Stimulated activated CD8-positive, alpha-beta memory T cell treated with anti-CD3 and anti-CD28 coated beads, Interleukin-7, amount 100 ng/mL, for 1 hour (primary cell): ENCODE measurements around the gene KCNH2.

ENCODE experiments used
- DNase-seq, 2 donors: peaks; one replicate each; pipeline ENCODE4 v3.0.0-alpha.2; 2020; ENCODE audit warnings: low read depth in 2 of 2

The KCNH2 gene

DNA sequence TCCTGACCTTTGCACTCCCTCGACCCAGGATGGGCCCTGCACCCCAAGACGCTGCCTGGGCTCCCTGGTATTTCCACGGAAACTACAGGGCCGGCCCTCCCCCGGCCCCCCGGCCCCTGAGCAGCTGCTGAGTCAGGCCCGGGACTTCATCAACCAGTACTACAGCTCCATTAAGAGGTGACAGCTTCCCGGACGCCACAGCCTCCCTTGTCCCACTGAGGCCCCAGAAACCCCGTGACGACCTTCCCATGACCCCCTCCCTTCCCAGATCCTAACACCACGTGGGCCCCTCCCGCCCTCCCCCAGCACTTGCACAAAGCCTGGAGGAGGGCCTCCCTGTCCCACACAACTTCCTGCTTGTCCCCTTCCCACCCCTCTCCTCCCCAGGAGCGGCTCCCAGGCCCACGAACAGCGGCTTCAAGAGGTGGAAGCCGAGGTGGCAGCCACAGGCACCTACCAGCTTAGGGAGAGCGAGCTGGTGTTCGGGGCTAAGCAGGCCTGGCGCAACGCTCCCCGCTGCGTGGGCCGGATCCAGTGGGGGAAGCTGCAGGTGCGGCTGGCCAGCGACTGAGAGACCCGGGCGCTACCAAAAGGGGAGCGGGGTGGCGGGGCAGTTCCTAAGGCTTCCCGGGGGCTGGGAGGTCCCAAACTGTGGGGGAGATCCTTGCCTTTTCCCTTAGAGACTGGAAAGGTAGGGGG, 18.4 kb upstream of the KCNH2 start:
- no peak for DNase-seq

DNA sequence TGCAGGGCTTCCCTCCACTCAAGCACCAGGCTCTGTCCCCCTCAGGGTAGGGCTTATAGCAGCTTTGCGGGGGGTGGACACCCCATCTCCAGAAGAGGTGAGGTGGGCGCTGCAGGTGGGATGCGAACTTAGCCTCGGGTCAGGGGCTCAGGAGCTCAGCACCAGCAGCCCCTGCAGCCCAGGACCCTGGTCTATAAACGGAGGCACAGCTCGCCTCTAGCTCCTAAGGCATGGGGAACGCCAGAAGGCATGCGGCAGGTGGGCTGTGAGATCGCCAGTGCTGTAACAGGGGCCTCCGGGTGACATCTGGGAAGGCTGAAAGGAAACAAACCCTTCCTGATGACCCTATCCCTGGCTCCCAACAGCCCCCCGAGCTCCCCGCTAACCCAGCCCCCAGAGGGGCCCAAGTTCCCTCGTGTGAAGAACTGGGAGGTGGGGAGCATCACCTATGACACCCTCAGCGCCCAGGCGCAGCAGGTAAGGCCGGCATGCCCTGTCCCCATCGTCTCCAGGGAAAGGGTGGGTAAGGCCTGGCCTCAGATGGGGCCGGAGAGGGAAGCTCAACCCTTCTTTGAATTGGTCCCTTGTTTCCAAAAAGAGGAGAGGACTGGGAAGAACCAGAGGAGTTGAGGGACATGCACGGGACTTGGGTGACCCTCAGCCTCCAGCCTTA, 16.9 kb upstream of the KCNH2 start:
- DNase-seq = no peak

DNA sequence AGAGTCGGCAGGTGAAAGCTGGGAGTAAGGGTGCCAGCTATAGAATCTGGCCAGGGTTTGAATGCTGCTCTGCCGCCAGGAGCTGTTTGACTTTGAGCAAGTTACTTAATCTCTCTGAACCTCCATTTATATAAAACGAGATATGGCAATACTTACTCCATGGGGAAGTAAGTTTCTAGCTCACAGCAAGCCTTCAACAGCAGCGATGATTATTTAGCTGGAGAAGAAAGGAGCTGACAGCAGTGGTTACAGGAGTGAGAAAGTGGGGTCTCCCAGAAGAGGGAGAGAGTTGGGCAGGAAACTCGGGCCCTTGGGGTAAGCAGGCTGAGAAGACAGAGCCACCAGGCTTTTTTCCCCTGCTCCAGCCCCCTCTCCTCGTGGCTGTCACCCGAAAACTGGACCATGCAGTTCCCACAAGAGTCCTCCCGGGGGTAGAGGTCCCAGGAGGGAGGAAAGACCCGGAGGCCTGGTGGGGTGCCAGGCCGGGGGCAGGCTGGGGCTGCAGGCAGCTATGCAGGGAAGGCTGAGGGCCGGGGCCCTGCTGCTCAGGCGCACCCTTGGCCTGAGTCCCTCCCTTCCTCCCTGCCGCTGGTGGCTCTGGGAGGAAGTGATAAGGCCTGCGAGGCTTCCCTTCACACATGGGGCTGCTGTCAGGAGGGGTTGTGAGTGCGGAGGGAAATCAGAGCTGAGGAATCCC, 16.2 kb upstream of the KCNH2 start:
- DNase-seq = no peak

DNA sequence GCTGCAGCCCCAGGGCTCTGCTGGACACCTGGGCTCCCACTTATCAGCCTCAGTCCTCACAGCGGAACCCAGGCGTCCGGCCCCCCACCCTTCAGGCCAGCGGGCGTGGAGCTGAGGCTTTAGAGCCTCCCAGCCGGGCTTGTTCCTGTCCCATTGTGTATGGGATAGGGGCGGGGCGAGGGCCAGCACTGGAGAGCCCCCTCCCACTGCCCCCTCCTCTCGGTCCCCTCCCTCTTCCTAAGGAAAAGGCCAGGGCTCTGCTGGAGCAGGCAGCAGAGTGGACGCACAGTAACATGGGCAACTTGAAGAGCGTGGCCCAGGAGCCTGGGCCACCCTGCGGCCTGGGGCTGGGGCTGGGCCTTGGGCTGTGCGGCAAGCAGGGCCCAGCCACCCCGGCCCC, 15.4 kb upstream of the KCNH2 start:
- DNase-seq = no peak

DNA sequence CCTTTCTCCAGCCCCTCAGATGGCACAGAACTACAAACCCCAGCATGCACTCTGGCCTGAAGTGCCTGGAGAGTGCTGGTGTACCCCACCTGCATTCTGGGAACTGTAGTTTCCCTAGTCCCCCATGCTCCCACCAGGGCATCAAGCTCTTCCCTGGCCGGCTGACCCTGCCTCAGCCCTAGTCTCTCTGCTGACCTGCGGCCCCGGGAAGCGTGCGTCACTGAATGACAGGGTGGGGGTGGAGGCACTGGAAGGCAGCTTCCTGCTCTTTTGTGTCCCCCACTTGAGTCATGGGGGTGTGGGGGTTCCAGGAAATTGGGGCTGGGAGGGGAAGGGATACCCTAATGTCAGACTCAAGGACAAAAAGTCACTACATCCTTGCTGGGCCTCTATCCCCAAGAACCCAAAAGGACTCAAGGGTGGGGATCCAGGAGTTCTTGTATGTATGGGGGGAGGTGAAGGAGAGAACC, 14.7 kb upstream of the KCNH2 start:
- no peak for DNase-seq

DNA sequence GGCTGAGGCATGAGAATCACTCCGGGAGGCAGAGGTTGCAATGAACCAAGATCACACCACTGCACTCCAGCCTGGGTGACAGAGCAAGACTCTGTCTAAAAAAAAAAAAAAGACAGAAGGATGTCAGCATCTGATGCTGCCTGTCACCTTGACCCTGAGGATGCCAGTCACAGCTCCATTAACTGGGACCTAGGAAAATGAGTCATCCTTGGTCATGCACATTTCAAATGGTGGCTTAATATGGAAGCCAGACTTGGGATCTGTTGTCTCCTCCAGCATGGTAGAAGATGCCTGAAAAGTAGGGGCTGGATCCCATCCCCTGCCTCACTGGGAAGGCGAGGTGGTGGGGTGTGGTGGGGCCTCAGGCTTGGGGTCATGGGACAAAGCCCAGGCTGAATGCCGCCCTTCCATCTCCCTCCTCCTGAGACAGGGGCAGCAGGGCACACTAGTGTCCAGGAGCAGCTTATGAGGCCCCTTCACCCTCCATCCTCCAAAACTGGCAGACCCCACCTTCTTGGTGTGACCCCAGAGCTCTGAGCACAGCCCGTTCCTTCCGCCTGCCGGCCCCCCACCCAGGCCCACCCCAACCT, 14.0 kb upstream of the KCNH2 start:
- no peak for DNase-seq

DNA sequence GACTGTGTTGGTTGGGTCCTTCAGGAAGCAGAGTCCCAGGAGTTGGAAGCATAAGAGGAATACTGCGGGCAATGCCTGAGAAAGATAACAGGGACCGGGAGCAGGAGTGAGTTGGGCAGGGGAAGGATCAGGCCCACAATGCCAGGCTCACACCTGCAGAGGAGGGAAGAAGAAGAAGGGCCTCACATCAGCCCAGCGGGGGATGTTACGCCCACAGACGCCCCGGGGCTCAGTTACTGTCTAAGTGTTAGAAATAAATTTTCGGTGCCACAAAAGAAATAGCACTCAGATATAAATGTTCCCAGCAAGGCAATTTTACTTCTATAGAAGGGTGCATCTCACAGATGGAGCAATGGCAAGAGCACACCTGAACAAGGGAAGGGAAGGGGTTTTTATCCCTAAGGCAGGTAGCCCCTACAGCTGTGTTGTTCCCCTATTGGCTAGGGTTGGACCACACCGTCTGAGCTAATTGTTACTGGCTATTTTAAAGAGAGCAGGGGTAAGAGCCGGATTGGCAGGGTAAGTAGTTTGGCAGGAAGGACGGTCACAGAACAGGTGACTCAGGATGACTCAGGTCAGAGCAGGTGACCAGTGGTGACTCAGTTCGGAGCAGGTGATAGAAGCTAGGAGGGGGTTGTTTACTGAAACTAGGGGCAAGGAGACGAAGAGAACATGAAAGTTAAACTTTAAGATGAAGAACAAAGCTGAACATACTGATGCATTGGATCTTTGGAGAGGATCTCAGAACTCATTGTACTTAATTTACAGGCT, 12.5 kb upstream of the KCNH2 start, which contains the start of gene NOS3:
Gene NOS3, plus strand, starts transcription at position 602 of the 771 bp plus-strand sequence. CDS start 2,787 bp downstream, outside the sequence.
- DNase-seq = no peak

DNA sequence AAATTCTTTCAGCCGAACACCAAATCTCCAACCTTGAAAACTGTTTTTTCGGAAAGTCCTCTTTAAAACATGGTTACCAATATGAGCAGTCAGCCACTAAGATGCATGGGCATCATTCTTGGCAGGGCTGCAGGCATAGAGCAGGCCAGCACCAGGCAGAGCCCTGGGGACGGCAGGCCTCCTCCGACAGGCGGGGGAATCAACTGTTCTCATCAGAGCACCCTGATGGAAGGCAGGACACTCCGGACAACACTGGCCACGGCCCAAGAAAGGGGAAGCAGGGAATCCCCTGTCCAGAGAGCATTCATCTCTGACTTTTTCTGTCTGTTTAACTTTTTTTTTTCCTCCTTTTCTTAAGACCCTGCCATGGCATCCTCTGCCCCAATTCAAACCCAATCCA, 11.3 kb upstream of the KCNH2 start:
- no peak for DNase-seq

DNA sequence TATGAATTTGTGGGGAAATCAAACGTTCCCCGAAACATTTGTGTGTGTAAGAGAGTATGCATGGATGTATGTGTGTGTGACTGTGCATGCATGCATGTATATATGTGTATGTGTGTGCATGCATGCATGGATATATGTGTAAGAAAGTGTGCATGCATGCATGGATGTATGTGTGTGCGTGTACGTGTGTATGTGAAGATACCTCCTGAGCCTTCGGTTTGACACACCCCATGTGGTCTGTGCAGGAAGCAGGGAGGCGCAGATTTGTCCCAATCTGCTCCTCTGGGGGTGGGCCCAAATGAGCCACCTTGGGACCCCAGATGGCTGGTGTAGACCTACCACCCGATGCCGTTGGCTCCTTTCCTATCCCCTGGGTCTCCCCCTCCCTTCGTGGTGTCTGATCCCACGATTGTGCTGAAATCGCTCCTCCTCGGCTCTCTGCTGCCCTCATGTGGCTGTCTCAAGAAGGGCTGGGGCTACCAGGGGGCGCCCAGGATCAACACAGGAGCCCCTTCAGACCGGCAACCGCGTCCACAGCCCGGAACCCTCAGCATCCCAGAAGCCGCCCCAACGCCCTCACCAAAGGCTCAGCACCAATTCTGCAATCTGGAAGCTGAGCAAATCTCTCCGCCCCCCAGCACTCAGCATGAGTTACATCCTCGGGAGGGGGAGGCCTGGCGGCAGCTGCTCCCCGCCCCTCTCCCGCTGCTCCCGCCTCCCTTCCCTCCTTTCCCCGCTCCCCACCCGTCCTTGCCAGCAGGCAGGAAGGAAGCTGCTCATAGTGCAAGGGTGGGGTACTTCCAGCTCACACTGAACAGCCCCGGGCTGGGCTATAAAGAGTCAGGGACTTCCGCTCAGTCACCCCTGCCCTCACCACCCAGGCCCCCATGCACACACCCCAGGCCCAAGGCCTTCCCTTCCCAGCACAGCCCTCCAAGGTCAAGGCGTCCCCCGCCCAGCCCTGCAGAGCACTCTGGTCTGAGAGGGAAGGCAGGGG, 10.4 kb upstream of the KCNH2 start:
- DNase-seq = peak; percentile 34 to 57

DNA sequence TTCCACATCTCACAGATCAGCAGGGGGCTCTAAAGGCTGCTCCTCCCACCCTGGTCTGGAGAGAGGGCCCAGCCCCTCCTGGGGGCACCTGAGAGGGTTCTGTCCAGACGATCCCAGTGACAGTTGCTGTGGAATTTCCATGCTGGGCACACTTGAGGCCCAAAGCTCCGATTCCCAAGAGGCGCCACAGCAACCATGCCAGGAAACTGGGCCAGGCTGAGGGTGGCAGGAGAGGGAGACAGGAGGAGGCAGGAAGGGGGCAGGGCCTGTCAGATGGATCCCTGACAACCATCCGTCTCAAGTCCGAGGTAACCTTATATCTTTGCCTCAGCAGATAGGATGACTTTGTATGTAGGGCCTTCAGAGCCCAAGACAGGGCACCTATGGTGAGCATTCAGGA, 8.4 kb upstream of the KCNH2 start:
- no peak for DNase-seq

DNA sequence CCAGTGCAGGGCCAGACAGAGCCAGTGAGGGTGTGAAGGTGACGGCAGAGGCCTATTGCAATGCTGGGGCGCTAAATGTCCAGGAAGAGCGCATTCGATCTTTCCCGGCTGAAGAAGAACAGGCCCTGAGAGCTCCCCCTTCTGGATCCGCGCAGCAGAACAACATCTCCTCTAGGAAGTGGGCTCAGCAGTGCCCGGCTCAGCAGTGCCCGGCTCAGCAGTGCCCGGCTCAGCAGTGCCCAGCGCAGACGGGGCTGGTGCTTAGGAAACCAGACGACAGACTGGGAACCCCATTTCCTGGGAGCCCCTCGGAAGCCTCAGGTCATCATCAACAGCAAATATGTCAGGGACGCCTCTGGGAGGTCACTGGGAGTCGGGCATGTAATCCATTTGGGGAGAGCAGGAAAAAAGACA, 8.0 kb upstream of the KCNH2 start:
- no peak for DNase-seq

DNA sequence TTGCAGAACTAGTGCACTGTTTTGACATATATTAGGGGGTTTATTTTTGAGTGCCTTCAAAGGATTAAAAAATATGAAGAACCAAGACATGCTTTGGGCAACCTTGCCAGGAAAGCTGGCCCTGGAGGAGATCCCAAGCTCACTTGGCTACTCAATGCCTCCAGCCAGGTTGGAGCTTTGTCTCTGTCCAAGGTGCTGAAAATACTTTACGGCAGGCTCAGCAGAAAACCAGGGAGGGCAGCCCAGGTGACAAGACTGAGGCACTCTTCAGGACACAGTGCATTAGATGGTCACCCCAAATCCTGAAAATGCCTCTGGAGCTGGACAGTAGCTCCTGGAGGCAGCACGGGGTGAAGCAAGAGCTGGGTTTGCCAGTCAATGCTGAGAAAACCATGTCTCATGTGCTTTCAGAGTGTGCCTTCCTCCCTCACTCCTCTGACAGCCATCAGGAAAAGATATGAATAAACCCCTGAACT, 5.8 kb upstream of the KCNH2 start:
- DNase-seq = no peak

DNA sequence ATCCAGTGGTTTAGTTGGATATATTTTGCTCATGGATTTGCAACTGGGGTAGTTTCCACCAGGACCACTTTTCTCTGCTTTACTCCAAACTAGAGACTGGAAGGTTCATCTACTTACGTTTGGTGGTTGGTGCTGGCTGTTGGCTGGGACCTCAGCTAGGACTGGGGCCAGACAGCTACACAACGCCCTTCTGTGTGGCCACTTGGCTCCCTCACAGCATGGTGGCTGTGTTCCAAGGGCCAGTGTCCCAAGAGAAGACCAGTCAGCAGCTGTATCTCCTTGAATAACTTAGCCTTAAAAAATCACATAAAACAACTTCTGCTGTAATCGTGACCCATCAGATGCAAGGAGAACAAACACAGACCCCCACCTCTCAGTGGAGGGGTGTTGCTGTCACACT, 4.2 kb upstream of the KCNH2 start:
- no peak for DNase-seq

DNA sequence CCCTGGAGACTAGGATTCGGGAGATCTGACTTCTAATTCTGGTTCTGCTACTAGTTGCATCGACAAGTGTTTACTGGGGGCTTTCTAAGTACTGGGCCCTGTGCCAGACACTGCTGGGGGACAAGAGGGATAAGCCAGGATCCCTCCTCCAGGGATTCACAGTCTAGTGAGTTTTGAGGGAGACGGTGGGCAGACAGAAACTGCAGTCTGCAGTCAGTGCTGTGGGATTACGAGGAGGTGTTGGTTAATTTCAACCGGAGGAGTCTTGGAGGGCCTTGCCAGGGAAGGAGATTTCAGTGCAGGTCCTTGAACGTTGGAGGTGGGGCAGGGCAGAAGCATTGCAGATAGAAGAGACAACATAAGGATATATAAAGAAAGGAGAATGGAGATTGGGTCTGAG, 3.5 kb upstream of the KCNH2 start:
- DNase-seq = no peak

DNA sequence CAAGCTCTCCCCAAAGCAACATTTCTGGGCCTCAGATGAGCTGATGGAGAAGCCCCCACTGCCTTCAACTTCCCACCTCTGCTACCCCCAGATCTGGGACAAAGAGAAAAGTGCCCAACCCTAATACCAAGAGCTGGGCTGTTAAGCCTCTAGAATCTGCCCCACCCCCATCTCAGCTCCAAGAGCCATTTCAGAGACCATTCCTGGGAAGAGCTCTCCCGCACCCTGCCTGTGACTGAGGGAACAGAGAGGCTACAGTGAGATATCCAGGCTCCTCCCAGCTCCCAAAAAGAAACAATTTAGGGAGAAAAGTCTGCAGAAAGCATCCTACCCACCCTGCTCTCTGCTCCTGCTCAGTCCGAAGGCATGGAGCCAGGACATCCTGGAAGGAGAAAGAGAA, 2.5 kb upstream of the KCNH2 start:
- DNase-seq = no peak

DNA sequence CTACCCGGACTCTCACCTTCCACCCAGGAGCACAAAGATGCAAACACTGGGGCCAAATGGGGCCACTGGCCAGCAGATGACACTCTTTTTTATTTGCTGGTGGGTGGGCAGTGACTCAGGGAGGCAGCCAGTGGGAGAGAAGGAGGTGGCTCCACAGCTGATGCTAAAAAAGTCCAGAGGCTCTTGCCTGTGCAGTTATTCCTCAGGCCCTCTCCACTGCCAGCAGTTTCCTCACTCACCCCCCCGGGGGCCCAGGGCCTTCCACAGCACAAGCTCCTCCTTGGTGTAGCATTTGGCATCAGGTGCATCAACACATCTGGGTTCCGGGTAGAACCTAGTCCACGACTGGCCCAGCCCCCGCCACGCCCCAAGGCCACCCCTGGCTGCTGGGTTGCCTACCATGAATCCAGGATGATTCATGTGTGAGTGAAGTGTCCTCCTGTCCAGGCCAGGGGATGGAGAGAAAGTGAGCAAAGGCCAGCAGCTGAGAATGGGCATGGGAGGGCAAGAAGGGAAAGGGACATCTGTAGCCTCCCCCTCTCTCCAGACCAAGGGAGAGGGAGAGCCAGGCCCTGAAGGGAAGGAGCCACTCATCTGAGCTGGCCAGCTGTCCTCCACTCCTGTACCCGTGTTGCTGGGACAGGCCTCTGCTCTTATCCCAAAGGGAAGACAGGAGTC, 1.7 kb upstream of the KCNH2 start:
- DNase-seq = no peak

DNA sequence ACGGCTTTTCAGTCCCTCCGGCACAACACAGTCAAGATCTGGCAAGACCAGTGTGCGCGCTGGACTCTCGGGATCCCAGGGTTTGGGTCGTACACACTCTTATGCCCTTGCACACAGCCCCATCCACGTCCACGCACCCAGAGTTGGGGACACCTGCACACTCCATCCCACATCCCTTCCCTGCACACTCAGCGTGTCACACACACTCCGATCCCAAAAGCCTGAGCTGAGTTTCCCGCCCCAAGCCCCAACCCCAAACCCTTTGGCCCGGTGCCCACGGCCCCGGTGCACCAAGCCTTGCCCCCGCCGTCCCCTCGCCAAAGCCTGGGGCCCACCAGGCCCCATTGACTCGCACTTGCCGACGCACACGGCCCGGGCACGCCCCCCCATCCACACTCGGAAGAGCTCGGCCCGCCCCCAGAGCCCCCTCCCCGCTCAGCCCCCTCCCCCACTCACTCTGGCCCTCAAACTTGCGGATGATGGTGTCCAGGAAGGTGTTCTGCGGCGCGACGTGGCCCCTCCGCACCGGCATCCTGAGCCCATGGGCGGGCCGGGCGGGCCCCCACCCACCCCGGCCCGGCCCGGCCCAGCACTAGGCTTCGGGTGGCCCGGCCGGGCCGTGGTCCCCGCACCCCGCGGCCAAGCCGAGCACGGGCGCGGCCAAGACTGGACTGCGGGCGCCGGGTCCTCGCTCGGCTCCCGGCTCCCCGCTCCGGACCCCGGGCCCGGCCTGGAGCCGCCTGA, 567 bp downstream of the KCNH2 start:
- DNase-seq = no peak

DNA sequence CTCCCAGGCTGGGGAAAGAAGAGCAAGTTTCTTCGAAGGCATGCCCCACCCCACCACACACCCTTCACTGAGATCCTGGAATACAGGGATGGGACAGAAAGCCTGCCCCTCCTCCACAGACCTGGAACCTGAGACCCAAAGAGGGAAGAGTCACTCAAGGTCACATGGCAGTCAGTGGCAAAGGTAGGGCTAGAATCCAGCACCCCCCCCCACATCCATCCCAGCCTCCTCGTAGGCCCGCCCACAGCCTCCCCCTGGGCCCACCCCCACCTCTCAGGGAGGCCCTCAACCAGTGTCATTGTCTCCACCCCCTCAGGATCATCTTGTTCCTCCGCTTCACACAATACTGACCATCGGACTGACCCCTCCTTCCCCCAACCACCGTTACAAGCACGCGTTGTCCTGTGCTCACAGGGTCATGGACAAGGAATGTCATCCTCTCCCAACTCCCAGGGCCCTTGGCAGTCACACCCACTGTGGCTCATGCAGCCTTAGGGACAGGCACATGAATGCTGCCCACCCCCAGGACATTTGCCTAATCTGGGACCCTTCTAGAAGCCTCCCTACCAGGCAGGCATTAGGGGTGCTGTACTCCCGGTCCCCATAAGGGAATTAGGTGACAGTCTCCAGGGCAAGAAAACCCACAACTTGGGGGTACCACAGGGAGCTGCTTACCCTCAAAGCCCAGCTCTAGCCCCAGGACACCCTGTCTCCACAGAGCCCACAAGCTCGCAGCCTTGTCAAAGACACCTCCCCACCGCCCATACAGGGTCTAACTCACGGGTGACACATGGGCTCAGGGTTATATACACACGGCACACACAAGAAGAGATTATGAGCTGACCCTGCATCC, 1.4 kb downstream of the KCNH2 start:
- no peak for DNase-seq
